ENCODE results near the gene KCTD13.
"Not testable (repeated sequence)": the region's sequence is repeated elsewhere in the genome, so short reads cannot be mapped to it uniquely, and the experiment has no call there.

Gene KCTD13

GRCh38 chr16:29906520-29907244, 19.3 kb downstream of the KCTD13 start:
- DNase-seq, result no peak

- no peak for DNase-seq
These were observed 20.4 kb downstream of the KCTD13 start for GRCh38 chr16:29905668-29906067.

DNA sequence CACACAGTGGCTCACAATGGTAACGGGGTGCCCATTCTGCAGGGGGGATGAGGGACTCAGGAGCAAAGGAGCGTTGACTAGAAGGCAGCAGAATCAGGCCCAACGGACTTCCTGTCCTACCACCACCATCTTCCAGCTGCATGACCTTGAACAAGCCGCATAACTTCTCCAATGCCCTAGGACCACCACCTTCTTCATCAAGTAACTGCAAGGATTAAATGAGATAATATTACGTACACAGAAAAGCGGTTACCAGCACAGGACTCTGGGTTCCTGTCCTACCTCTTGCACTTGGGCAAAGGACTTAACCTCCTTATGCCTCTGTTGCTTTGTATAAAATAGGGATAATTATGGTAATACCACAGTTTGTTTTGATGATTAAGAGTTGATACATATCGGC, 21.1 kb downstream of the KCTD13 start:
- DNase-seq, result no peak

GRCh38 chr16:29903590-29903989, 22.4 kb downstream of the KCTD13 start:
- no peak for DNase-seq

GRCh38 chr16:29901607-29901945, 24.4 kb downstream of the KCTD13 start:
- no peak for DNase-seq

DNA sequence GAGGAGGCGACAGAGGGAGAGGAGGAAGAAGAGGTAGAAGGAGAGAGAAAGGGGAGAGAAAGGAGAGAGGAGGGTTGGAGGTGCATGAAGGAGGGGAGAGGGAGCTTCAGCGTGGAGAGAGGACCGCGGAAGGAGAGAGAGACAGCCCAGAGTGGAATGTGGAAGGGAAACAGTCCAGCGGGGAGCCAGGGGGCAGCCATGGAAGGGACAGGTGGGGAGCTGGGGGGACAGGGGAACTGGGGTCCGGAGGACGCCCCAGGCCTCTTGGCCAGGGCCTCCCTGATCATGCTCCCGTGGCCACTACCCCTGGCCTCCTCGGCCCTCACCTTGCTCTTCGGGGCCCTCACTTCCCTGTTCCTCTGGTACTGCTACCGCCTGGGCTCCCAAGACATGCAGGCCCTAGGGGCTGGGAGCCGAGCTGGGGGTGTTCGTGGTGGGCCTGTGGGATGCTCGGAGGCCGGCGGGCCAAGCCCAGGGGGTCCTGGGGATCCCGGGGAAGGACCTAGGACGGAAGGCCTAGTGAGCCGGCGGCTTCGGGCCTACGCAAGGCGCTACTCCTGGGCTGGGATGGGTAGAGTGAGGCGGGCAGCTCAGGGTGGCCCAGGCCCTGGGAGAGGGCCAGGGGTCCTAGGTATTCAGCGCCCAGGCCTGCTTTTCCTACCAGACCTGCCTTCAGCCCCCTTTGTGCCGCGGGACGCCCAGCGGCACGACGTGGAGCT, 25.0 kb downstream of the KCTD13 start:
- no peak for DNase-seq

GRCh38 chr16:29900102-29900887, 25.7 kb downstream of the KCTD13 start, which contains the start of gene ASPHD1:
TSS of gene ASPHD1 (plus strand) at chr16:29900488. CDS start at chr16:29900972, 484 bp downstream.
- peak; percentile 98 for DNase-seq

DNA sequence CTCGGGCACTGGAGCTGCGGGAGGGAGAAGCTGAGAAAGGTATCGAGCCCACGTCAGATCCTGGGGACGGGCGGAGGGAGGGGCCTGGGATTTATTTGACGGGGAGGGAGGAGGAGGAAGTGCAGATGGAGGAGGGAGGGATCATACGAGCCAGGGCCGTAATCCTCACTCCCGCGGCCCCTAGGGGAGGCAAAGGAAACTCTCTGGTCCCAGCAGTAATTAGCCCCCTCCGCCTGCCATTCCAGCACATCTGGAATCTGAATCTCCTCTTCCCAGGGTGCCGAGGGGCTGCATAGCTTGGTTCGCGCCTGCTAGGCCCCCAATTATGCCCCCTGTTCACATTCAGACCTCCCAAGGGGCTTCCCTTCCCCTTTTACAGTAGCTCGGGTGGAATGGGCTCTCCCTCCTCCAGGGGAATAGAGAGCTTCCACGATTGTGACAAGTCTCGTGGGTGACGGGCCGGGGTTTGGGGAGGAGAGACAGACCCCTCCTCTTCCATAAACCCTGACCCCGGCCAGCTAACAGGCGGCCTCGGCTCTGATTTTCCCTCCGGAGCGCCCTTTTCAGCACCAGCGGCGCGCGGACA, 26.4 kb downstream of the KCTD13 start, which contains the start of gene SEZ6L2:
Gene SEZ6L2, minus strand, starts transcription at position 35 of the 586 bp plus-strand sequence. CDS start 531 bp downstream, outside the sequence.
- DNase-seq, result peak; percentile 94

- DNase-seq, result no peak
These were observed 27.1 kb downstream of the KCTD13 start for GRCh38 chr16:29898804-29899515.

DNA sequence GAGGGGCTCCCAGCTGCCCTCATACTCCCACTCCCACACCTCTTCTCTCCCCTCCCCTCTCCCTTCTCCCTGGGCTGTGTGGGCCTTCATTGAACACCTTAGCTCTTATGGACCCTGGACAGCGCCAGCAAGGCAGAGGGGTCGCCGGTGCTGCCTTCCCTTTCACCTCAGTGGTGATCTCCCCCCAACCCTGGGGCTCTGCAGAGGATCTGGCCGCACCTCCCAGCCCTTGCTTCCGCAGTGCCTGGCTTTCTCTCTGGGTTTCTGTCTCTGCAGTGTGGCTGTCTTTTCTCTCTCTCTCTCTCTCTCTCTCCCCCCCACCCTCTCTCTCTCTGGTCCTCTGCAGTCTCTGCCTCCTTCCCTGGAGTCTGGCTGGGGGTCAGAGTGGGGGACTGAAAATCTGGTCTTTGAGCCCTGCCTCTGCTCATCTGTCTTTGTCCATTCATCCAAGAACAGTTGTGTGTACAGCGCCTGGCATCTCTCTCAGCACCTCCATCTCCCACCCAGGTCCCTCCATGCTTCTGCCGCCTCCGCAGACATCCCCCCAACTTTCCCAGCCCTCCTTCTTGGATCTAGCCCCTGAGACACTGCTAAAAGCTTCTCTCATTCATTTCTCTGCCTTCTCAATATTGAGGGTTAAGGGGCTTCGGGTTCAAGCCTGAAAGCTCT, 27.8 kb downstream of the KCTD13 start:
- no peak for DNase-seq

GRCh38 chr16:29897333-29897732, 28.7 kb downstream of the KCTD13 start:
- no peak for DNase-seq

GRCh38 chr16:29896841-29897240, 29.2 kb downstream of the KCTD13 start:
- no peak for DNase-seq

DNA sequence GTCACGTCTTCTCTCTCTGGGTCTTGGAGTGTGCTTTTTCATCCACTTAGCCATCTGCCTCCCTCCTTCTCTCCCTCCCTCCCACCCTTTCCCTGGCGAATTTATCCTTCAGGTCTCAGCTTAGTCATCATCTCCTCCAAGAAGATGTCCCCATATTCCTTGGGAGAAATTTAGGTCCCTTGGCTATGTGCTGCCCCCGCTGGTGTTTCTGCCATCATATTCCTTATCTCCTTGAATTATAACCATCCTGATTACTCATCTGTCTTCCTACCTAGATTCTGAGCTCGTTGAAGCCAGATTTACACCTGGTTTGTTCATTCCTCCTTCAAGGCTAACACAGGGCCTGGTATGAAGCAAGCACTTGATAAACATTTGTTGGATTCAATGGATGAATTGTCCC, 31.7 kb downstream of the KCTD13 start:
- no peak for DNase-seq

DNA sequence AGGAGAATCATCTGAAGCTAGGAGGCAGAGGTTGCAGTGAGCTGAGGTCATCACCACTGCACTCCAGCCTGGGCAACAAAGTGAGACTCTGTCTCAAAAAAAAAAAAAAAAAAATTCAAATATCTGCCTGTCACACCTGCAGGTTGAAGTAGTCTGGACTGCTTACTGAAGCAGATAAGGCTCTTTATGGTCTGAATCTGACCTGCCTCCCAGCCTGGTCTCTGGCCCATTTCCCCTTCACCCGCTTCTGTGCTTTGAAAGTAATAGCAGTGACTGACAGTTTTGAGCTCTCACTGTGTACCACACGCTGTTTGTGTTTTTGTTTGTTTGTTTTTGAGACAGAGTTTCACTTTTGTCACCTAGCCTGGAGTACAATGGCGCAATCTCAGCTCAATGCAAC, 32.5 kb downstream of the KCTD13 start:
- DNase-seq, result no peak

DNA sequence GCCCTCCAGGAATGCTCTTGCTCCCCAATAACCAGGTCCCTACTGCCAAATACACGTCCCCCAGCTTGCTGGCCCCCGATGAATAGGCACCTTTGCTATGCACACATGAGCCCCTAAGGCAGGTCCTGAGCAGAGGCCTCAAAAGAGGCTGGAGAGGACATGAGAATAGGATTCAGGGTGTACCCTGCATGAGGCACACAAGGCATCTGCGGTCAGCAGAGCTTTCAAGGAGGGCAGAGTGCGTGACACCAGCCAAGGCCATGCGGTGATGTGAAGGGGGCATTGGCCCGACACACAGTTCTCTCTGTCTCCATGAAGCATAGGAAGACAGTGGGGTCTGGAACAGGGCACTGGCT, 33.6 kb downstream of the KCTD13 start:
- DNase-seq, result no peak

- no peak for DNase-seq
These were observed 34.2 kb downstream of the KCTD13 start for GRCh38 chr16:29891525-29892457.

DNA sequence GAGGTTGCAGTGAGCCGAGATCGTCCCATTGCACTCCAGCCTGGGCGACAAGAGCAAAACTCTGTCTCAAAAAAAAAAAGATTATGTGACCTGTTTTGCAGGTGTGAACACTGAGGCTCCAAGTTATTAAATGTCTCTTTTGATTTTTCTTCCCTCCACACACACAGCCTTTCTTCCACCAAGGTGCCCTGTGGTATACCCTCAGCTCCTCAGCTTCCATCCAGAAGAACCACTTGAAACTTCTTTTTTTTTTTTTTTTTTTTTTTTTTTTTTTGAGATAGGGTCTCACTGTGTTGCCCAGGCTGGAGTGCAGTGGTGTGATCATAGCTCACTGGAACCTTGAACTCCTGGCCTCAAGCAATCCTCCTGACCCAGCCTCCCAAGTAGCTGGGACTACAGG, 36.7 kb downstream of the KCTD13 start:
- DNase-seq, result not testable (repeated sequence)

- DNase-seq, result no peak
These were observed 42.0 kb downstream of the KCTD13 start for GRCh38 chr16:29883987-29884386.

DNA sequence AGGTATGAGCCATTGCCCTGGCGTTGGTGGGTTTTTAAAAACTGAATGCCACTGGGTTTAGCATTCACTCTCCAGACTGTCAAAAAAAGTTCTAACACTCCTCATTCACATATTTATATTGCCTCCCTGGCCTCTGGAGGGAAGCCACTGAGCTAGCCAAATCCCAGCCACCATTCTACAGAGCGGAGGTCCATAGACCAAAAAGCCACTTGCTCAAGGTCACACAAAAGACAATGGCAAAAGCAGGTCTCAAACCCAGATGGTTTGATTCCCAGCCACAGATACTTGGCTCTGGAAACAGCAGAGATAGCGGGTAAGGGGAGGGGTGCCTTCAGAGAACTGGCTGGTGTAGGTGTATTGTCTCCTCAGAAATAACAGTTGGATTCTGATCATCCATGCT, 45.0 kb downstream of the KCTD13 start:
- DNase-seq, result no peak

GRCh38 chr16:29878172-29878571, 47.9 kb downstream of the KCTD13 start:
- no peak for DNase-seq

Measured in NCI-H226 (cell line).